ENCODE measurements around the gene GDPD3. TPM values are rescaled to one million over a fixed set of nuclear protein-coding genes. Genes with fewer than 3 reads are reported as not detected.
A peak's percentile ranks its signal among the peaks of the same experiment; 100 is the strongest.

Gene GDPD3
- total and polyA plus RNA-seq, 4 experiments from 2014 or later: 0.25 to 37.2 (median 31.5) TPM; not detected in 1

GRCh38 chr16:30085820-30086219 is 27.5 kb downstream of the GDPD3 start:
- DNase-seq: no peak
- Histone ChIP-seq H3K27me3 (ENCODE audit: insufficient read depth, low read length) (no peaks in the 10 kb centered on the region), H3K4me1 (ENCODE audit: insufficient read depth, low read length) (peaks cover 11% of the 10 kb centered on the region), H3K36me3 (ENCODE audit: insufficient read depth, low read length) (peaks cover 34% of the 10 kb centered on the region), H3K27ac (ENCODE audit: low read depth, low read length) (no peak overlapping the region), H3K9me3 (ENCODE audit: control insufficient read depth in 1 of 2, low read length in 2 of 2) (no peaks in the 10 kb centered on the region), H3K4me3 (ENCODE audit: low read length in 2 of 2) (no peak overlapping the region)
- Mint-ChIP-seq H3K4me3 (no peak overlapping the region), H3K36me3 (peaks cover 21 to 31% of the 10 kb centered on the region in 2 donors), H3K27me3 (no peaks in the 10 kb centered on the region), H3K4me1 (peaks cover 8 to 27% (median 18%) of the 10 kb centered on the region in 4 donors), H3K9me3 (no peaks in the 10 kb centered on the region), H3K27ac (no peak overlapping the region)
- intact Hi-C loops (cut with micrococcal nuclease): loop anchor here (5.0 kb wide), 1 partner anchor 36 kb away; the partner anchor contains the start of gene MAPK3
- POLR2A ChIA-PET (ENCODE audit: partially characterized antibody): interaction anchor here (1.5 to 13.6 kb wide), 2 partner anchors 13 to 100 kb away, joined by 4 to 404 read pairs; partner anchors contain the start of genes ALDOA and PPP4C
- CTCF ChIA-PET (ENCODE audit: partially characterized antibody): no interaction called here

- intact Hi-C loops (cut with micrococcal nuclease): loop anchor here (5.0 kb wide), 1 partner anchor 37 kb away; the partner anchor contains the start of gene MAPK3
- no peak for DNase-seq
- no peaks in the 10 kb centered on the region for H3K27me3 Mint-ChIP-seq
- CTCF ChIA-PET (ENCODE audit: partially characterized antibody): no interaction called here
- H3K36me3 Mint-ChIP-seq: peaks cover 21 to 33% of the 10 kb centered on the region in 2 donors
- Histone ChIP-seq H3K4me3 (ENCODE audit: low read length in 2 of 2) (no peak overlapping the region), H3K9me3 (ENCODE audit: control insufficient read depth in 1 of 2, low read length in 2 of 2) (no peaks in the 10 kb centered on the region), H3K27ac (ENCODE audit: low read depth, low read length) (no peak overlapping the region), H3K4me1 (ENCODE audit: insufficient read depth, low read length) (peaks cover 5% of the 10 kb centered on the region), H3K36me3 (ENCODE audit: insufficient read depth, low read length) (peaks cover 36% of the 10 kb centered on the region), H3K27me3 (ENCODE audit: insufficient read depth, low read length) (no peaks in the 10 kb centered on the region)
- H3K4me3 Mint-ChIP-seq: no peak overlapping the region
- peaks cover 6 to 23% (median 15%) of the 10 kb centered on the region in 4 donors for H3K4me1 Mint-ChIP-seq
- H3K9me3 Mint-ChIP-seq: no peaks in the 10 kb centered on the region
- H3K27ac Mint-ChIP-seq: no peak overlapping the region
- POLR2A ChIA-PET (ENCODE audit: partially characterized antibody): interaction anchor here (1.5 to 13.6 kb wide), 2 partner anchors 12 to 101 kb away, joined by 4 to 404 read pairs; partner anchors contain the start of genes ALDOA and PPP4C
These were observed 28.1 kb downstream of the GDPD3 start for GRCh38 chr16:30085247-30085646.

- Histone ChIP-seq H3K27me3 (ENCODE audit: insufficient read depth, low read length) (no peaks in the 10 kb centered on the region), H3K4me1 (ENCODE audit: insufficient read depth, low read length) (peaks cover under 1% of the 10 kb centered on the region), H3K27ac (ENCODE audit: low read depth, low read length) (no peak overlapping the region), H3K4me3 (ENCODE audit: low read length in 2 of 2) (no peak overlapping the region), H3K36me3 (ENCODE audit: insufficient read depth, low read length) (peaks cover 38% of the 10 kb centered on the region), H3K9me3 (ENCODE audit: control insufficient read depth in 1 of 2, low read length in 2 of 2) (no peaks in the 10 kb centered on the region)
- Mint-ChIP-seq H3K4me1 (peaks cover 2 to 20% (median 11%) of the 10 kb centered on the region in 4 donors), H3K27ac (no peak overlapping the region), H3K4me3 (no peak overlapping the region), H3K36me3 (peaks cover 23 to 35% of the 10 kb centered on the region in 2 donors), H3K27me3 (no peaks in the 10 kb centered on the region), H3K9me3 (no peaks in the 10 kb centered on the region)
- intact Hi-C loops (cut with micrococcal nuclease): loop anchor here (5.0 kb wide), 1 partner anchor 38 kb away; the partner anchor contains the start of gene MAPK3
- DNase-seq: no peak
- CTCF ChIA-PET (ENCODE audit: partially characterized antibody): interaction anchor here (1.4 kb wide), 1 partner anchor 7 kb away, joined by 3 read pairs; no protein-coding TSS in a partner anchor
- POLR2A ChIA-PET (ENCODE audit: partially characterized antibody): interaction anchor here (1.5 to 13.6 kb wide), 2 partner anchors 12 to 101 kb away, joined by 4 to 404 read pairs; partner anchors contain the start of genes ALDOA and PPP4C
These were observed 28.5 kb downstream of the GDPD3 start for GRCh38 chr16:30084816-30085159.

- no peak overlapping the region for H3K4me3 ChIP-seq (ENCODE audit: low read length in 2 of 2)
- H3K27me3 ChIP-seq (ENCODE audit: insufficient read depth, low read length): no peaks in the 10 kb centered on the region
- H3K4me3 Mint-ChIP-seq: no peak overlapping the region
- H3K27me3 Mint-ChIP-seq: no peaks in the 10 kb centered on the region
- intact Hi-C loops (cut with micrococcal nuclease): no loop called here
- DNase-seq: no peak
- peaks cover 28 to 40% of the 10 kb centered on the region in 2 donors for H3K36me3 Mint-ChIP-seq
- H3K9me3 Mint-ChIP-seq: no peaks in the 10 kb centered on the region
- H3K4me1 Mint-ChIP-seq: peaks cover 4 to 20% (median 11%) of the 10 kb centered on the region in 4 donors
- H3K9me3 ChIP-seq (ENCODE audit: control insufficient read depth in 1 of 2, low read length in 2 of 2): no peaks in the 10 kb centered on the region
- peak overlapping the region in 4 of 7 donors; percentile 14 to 83 (median 60) for H3K27ac Mint-ChIP-seq
- no peaks in the 10 kb centered on the region for H3K4me1 ChIP-seq (ENCODE audit: insufficient read depth, low read length)
- no peak overlapping the region for H3K27ac ChIP-seq (ENCODE audit: low read depth, low read length)
- peaks cover 43% of the 10 kb centered on the region for H3K36me3 ChIP-seq (ENCODE audit: insufficient read depth, low read length)
- CTCF ChIA-PET (ENCODE audit: partially characterized antibody): interaction anchor here (1.4 kb wide), 1 partner anchor 8 kb away, joined by 3 read pairs; no protein-coding TSS in a partner anchor
- POLR2A ChIA-PET (ENCODE audit: partially characterized antibody): interaction anchor here (0.6 to 13.6 kb wide), 3 partner anchors 11 to 102 kb away, joined by 3 to 404 read pairs (median 4); partner anchors contain the start of genes ALDOA and PPP4C
These were observed 29.1 kb downstream of the GDPD3 start for GRCh38 chr16:30084096-30084815.

- ChIA-PET CTCF (ENCODE audit: partially characterized antibody) (interaction anchor here (1.4 to 9.2 kb wide), 2 partner anchors 9 kb away, joined by 3 to 60 read pairs; partner anchors contain the start of gene TBX6), POLR2A (ENCODE audit: partially characterized antibody) (interaction anchor here (0.6 to 20.4 kb wide), 3 partner anchors 7 to 28 kb away, joined by 3 to 404 read pairs (median 404); partner anchors contain the start of genes ALDOA, PPP4C, TBX6 and YPEL3)
- H3K4me3 Mint-ChIP-seq: no peak overlapping the region
These were observed 29.9 kb downstream of the GDPD3 start for GRCh38 chr16:30083216-30084055.

GRCh38 chr16:30082545-30083090 is 30.7 kb downstream of the GDPD3 start:
- no peak overlapping the region for H3K4me3 Mint-ChIP-seq
- peaks cover 34 to 50% of the 10 kb centered on the region in 2 donors for H3K36me3 Mint-ChIP-seq
- Histone ChIP-seq H3K4me1 (ENCODE audit: insufficient read depth, low read length) (peaks cover 12% of the 10 kb centered on the region), H3K4me3 (ENCODE audit: low read length in 2 of 2) (no peak overlapping the region), H3K36me3 (ENCODE audit: insufficient read depth, low read length) (peaks cover 59% of the 10 kb centered on the region), H3K27ac (ENCODE audit: low read depth, low read length) (no peak overlapping the region), H3K9me3 (ENCODE audit: control insufficient read depth in 1 of 2, low read length in 2 of 2) (no peaks in the 10 kb centered on the region), H3K27me3 (ENCODE audit: insufficient read depth, low read length) (no peaks in the 10 kb centered on the region)
- H3K9me3 Mint-ChIP-seq: no peaks in the 10 kb centered on the region
- DNase-seq: no peak
- H3K4me1 Mint-ChIP-seq: peaks cover 11 to 25% (median 18%) of the 10 kb centered on the region in 4 donors
- H3K27me3 Mint-ChIP-seq: no peaks in the 10 kb centered on the region
- ChIA-PET CTCF (ENCODE audit: partially characterized antibody) (interaction anchor here (1.5 to 9.2 kb wide), 2 partner anchors 10 to 19 kb away, joined by 4 to 60 read pairs; partner anchors contain the start of gene TBX6), POLR2A (ENCODE audit: partially characterized antibody) (interaction anchor here (0.9 to 20.4 kb wide), 2 partner anchors 8 to 17 kb away, joined by 3 to 404 read pairs; partner anchors contain the start of genes ALDOA, TBX6 and YPEL3)
- H3K27ac Mint-ChIP-seq: peak overlapping the region in 3 of 7 donors; percentile 22 to 81 (median 72)
- intact Hi-C loops (cut with micrococcal nuclease): no loop called here

More at GRCh38 chr16:30083216-30084055, 29.9 kb downstream of the GDPD3 start:
- peaks cover 50% of the 10 kb centered on the region for H3K36me3 ChIP-seq (ENCODE audit: insufficient read depth, low read length)
- no peaks in the 10 kb centered on the region for H3K9me3 ChIP-seq (ENCODE audit: control insufficient read depth in 1 of 2, low read length in 2 of 2)
- no peak for DNase-seq
- no peak overlapping the region for H3K27ac ChIP-seq (ENCODE audit: low read depth, low read length)
- no peaks in the 10 kb centered on the region for H3K9me3 Mint-ChIP-seq
- peaks cover 3% of the 10 kb centered on the region for H3K4me1 ChIP-seq (ENCODE audit: insufficient read depth, low read length)
- H3K27me3 Mint-ChIP-seq: no peaks in the 10 kb centered on the region
- no peaks in the 10 kb centered on the region for H3K27me3 ChIP-seq (ENCODE audit: insufficient read depth, low read length)
- H3K36me3 Mint-ChIP-seq: peaks cover 30 to 45% of the 10 kb centered on the region in 2 donors
- intact Hi-C loops (cut with micrococcal nuclease): no loop called here
- H3K4me1 Mint-ChIP-seq: peaks cover 4 to 20% (median 12%) of the 10 kb centered on the region in 4 donors
- peak overlapping the region in 3 of 7 donors; percentile 72 to 83 (median 81) for H3K27ac Mint-ChIP-seq
- H3K4me3 ChIP-seq (ENCODE audit: low read length in 2 of 2): no peak overlapping the region
